HUES48 (cell line): ENCODE data around the gene CCNB3.
"Not testable (repeated sequence)": the region's sequence is repeated elsewhere in the genome, so short reads cannot be mapped to it uniquely, and the experiment has no call there.

Source experiments
- H3K27ac ChIP-seq: one replicate; pipeline ENCODE4 v1.7.0; 2013; ENCODE audit warnings: low read depth, low read length, inconsistent platforms
- H3K27me3 ChIP-seq: 2 replicates; pipeline ENCODE4 v1.6.1; 2013; ENCODE audit warnings: mild to moderate bottlenecking, low read length; ENCODE audit not compliant: control insufficient read depth, insufficient read depth
- H3K36me3 ChIP-seq: 2 replicates; pipeline ENCODE4 v1.6.1; 2013; ENCODE audit warnings: low read length; ENCODE audit not compliant: control insufficient read depth, insufficient read depth
- H3K4me1 ChIP-seq: 2 replicates; pipeline ENCODE4 v1.6.1; 2013; ENCODE audit warnings: mild to moderate bottlenecking, low read length; ENCODE audit not compliant: control insufficient read depth, insufficient read depth
- H3K4me3 ChIP-seq: 2 replicates; pipeline ENCODE4 v1.5.1; 2013; ENCODE audit warnings: mild to moderate bottlenecking, low read depth, low read length
- H3K9ac ChIP-seq: 2 replicates; pipeline ENCODE4 v1.6.1; 2013; ENCODE audit warnings: mild to moderate bottlenecking, low read depth, low read length, moderate library complexity
- H3K9me3 ChIP-seq: 2 replicates; pipeline ENCODE4 v1.6.1; 2013; ENCODE audit warnings: low read length; ENCODE audit not compliant: control insufficient read depth, insufficient read depth

Gene CCNB3

GRCh38 chrX:50183891-50184290, 20.7 kb upstream of the CCNB3 start:
- Histone ChIP-seq H3K4me3 (no peak overlapping the region), H3K27me3 (no peaks in the 10 kb centered on the region), H3K27ac (no peak overlapping the region), H3K36me3 (no peaks in the 10 kb centered on the region), H3K9me3 (no peaks in the 10 kb centered on the region), H3K9ac (no peak overlapping the region), H3K4me1 (peaks cover 20% of the 10 kb centered on the region)

- no peaks in the 10 kb centered on the region for H3K9me3 ChIP-seq
- no peaks in the 10 kb centered on the region for H3K27me3 ChIP-seq
- H3K27ac ChIP-seq, result no peak overlapping the region
- no peak overlapping the region for H3K4me3 ChIP-seq
- H3K4me1 ChIP-seq, result peaks cover 22% of the 10 kb centered on the region
- H3K9ac ChIP-seq, result no peak overlapping the region
- no peaks in the 10 kb centered on the region for H3K36me3 ChIP-seq
Observed at GRCh38 chrX:50188859-50189600, 15.5 kb upstream of the CCNB3 start.

DNA sequence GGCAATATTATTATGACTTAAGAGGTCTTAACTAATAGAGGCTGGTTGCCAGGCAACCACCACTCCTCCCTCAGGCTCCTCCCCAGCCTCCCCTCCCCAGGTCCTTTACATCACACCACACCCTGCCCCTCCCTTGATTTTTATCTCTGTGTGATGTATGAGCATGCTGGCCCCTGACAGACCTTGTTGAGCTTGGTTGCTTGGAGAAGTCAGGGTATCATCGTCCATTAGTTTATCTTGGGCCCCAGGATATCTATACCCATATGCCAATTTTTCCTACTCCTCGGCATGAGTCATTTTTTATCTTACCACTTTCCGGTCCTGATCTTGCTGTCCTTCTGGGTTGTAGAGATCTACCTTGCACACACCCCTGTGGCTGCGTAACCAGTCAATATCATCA, 6.2 kb upstream of the CCNB3 start:
- H3K27me3 ChIP-seq, result no peaks in the 10 kb centered on the region
- H3K9ac ChIP-seq, result no peak overlapping the region
- no peaks in the 10 kb centered on the region for H3K4me1 ChIP-seq
- H3K27ac ChIP-seq, result no peak overlapping the region
- H3K4me3 ChIP-seq, result no peak overlapping the region
- H3K9me3 ChIP-seq, result no peaks in the 10 kb centered on the region
- H3K36me3 ChIP-seq, result no peaks in the 10 kb centered on the region

- H3K9ac ChIP-seq, result no peak within 1 kb of the TSS
- H3K27ac ChIP-seq, result no peak within 1 kb of the TSS
- H3K4me1 ChIP-seq, result peaks cover 6% of the 10 kb centered on the region
- H3K9me3 ChIP-seq, result no peaks in the 10 kb centered on the region
- no peak within 1 kb of the TSS for H3K4me3 ChIP-seq
- H3K27me3 ChIP-seq, result no peaks in the 10 kb centered on the region
- no peaks in the 10 kb centered on the region for H3K36me3 ChIP-seq
Observed at GRCh38 chrX:50200907-50201306, 3.7 kb upstream of the CCNB3 start, which contains the start of gene AKAP4. Gene AKAP4 (minus strand): TSS chrX:50201007. CDS start chrX:50200889, 118 bp downstream.

- Histone ChIP-seq H3K4me1 (peaks cover 6% of the 10 kb centered on the region), H3K36me3 (no peaks in the 10 kb centered on the region), H3K9ac (no peak overlapping the region), H3K27me3 (no peaks in the 10 kb centered on the region), H3K27ac (no peak overlapping the region), H3K9me3 (no peaks in the 10 kb centered on the region), H3K4me3 (no peak overlapping the region)
Observed at GRCh38 chrX:50202539-50202938, 2.0 kb upstream of the CCNB3 start.

DNA sequence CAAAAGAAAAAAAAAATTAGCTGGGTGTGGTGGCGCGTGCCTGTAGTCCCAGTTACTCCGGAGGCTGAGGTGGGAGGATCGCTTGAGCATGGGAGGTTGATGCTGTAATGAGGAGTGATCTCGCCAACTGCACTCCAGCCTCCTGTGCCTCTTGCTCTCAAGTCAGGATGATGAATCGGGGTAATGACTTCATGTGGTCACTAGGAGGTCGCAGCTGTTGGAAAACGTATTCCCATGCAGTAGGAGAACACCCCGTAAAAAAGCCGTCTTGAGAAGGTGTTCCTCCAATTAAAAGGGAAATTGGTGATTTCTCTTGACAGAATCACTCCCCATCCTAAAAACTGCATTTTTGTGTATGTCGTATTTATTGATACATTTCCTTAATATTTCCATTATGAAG, 2.2 kb downstream of the CCNB3 start:
- Histone ChIP-seq H3K27ac (no peak overlapping the region), H3K36me3 (no peaks in the 10 kb centered on the region), H3K27me3 (no peaks in the 10 kb centered on the region), H3K9ac (no peak overlapping the region), H3K9me3 (no peaks in the 10 kb centered on the region), H3K4me3 (no peak overlapping the region), H3K4me1 (peaks cover 6% of the 10 kb centered on the region)

DNA sequence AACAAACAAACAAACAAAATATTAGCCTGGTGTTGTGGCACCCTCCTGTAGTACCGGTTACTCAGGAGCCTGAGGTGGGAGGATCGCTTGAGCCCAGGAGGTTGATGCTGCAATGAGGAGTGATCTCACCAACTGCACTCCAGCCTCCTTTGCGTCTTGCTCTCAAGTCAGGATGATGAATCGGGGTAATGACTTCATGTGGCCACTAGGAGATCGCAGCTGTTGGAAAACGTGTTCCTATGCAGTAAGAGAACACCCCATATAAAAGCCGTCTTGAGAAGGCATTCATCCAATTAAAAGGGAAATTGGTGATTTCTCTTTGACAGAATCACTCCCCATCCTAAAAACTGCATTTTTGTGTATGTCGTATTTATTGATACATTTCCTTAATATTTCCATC, 6.9 kb downstream of the CCNB3 start:
- no peaks in the 10 kb centered on the region for H3K36me3 ChIP-seq
- no peak overlapping the region for H3K27ac ChIP-seq
- H3K4me3 ChIP-seq, result no peak overlapping the region
- H3K9ac ChIP-seq, result no peak overlapping the region
- no peaks in the 10 kb centered on the region for H3K27me3 ChIP-seq
- no peaks in the 10 kb centered on the region for H3K4me1 ChIP-seq
- H3K9me3 ChIP-seq, result no peaks in the 10 kb centered on the region

- no peaks in the 10 kb centered on the region for H3K27me3 ChIP-seq
Observed at GRCh38 chrX:50281253-50281652, 76.7 kb downstream of the CCNB3 start.

DNA sequence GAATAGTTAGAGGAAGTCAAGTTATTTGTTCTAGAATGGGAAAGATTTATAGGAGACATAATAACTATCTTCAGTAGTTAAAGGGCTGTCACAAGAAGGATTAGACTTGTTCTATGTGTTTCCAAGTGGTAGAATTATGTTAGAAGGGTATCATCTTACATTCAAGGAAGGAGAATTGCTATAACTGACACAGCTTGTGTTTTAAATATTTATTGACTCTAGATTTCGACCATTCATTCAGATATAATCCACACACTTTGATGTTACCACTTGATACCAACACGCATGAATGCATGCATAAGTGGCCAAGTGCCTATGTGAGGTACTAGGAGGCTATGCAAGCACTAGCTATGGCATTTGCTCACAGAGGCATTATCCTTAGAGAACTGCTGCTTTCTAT, 122.7 kb downstream of the CCNB3 start:
- H3K9ac ChIP-seq, result no peak overlapping the region
- no peaks in the 10 kb centered on the region for H3K27me3 ChIP-seq
- no peaks in the 10 kb centered on the region for H3K4me1 ChIP-seq
- H3K36me3 ChIP-seq, result no peaks in the 10 kb centered on the region
- H3K27ac ChIP-seq, result no peak overlapping the region
- H3K9me3 ChIP-seq, result 0 out of 2 replicates have a peak, but pooled peaks cover 3% of the 10 kb centered on the region
- no peak overlapping the region for H3K4me3 ChIP-seq

More at GRCh38 chrX:50281253-50281652, 76.7 kb downstream of the CCNB3 start:
- no peaks in the 10 kb centered on the region for H3K4me1 ChIP-seq
- no peak overlapping the region for H3K9ac ChIP-seq
- no peak overlapping the region for H3K4me3 ChIP-seq
- H3K27ac ChIP-seq, result no peak overlapping the region
- no peaks in the 10 kb centered on the region for H3K36me3 ChIP-seq
- H3K9me3 ChIP-seq, result no peaks in the 10 kb centered on the region

DNA sequence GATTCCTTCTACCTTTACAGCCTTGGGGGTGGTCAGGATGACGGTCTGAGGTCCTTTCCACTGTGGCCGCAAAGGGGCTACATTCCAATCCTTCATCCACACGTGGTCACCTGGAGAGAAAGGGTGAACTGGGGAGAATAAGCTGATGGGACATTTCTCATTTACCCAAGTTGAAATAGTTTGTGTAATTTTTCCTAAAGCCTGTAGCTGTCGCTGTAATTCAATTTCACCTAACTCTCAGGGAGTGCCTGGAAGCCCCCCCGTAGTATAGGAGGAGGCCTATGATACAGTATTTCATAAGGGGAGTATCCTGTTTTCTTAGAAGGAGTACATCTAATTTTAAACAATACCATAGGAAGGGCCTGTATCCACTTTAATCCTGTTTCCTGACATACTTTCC, 128.1 kb downstream of the CCNB3 start:
- H3K27me3 ChIP-seq, H3K4me1 ChIP-seq: not testable (repeated sequence)

GRCh38 chrX:50333308-50333707, 128.7 kb downstream of the CCNB3 start:
- H3K4me3 ChIP-seq, result no peak overlapping the region
- H3K27ac ChIP-seq, result no peak overlapping the region
- H3K9me3 ChIP-seq, result peaks cover 5% of the 10 kb centered on the region; the same call in 1 of the 2 replicates
- H3K36me3 ChIP-seq, result no peaks in the 10 kb centered on the region
- no peaks in the 10 kb centered on the region for H3K4me1 ChIP-seq
- no peak overlapping the region for H3K9ac ChIP-seq
- H3K27me3 ChIP-seq, result no peaks in the 10 kb centered on the region

More for the DNA sequence above, 128.1 kb downstream of the CCNB3 start:
- not testable (repeated sequence) for H3K9me3 ChIP-seq, H3K9ac ChIP-seq, H3K27ac ChIP-seq, H3K36me3 ChIP-seq, H3K4me3 ChIP-seq
